ENCODE data around the gene SORCS2.

Gene SORCS2

GRCh38 chr4:7710126-7710525 lies 517.8 kb downstream of the SORCS2 start:
- H3K27ac ChIP-seq: no peak overlapping the region
- POLR2A ChIA-PET (ENCODE audit: low non-redundant PET): no interaction called here
- no peak for TF ChIP-seq CTCF (conservative IDR thresholded peaks at IDR 0.05; ENCODE audit: low read depth)
- no peak for DNase-seq (ENCODE audit: low spot score)
- CTCF ChIA-PET: no interaction called here

DNA sequence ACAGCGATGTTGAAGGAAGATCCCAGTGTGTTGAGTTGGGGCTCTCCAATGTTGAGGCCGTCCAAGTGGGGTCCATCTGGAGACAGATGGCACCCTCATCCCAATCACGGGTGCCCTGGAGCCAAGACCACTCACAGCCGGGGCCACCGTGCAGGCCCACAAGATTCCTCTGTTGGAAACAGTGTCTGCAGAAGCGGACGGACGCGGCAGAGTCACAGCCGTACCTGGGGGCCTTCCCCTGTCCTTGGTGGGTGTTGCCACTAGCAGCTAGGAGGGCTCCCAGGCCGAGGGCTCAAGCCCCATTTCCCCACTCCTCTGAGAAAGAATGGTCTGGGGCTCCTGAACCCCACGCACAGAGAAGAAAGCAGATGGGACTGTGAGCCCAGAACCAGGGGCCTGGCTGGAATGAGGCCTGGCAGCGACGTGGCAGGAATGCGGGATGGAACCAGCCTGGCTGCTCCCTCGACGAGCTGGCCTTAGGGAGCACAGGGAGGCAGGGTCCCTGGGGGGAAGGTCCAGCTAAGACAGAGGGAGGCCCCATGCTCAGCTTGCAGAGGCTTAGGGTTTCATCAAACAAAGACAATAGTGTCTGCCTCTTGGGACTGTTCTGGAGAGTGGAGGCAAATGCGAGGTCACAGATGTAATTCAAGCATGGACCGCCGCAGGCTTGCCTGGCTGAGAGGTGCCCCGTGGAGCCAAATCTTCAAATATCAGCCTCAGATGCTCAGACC lies 518.4 kb downstream of the SORCS2 start:
- TF ChIP-seq CTCF (conservative IDR thresholded peaks at IDR 0.05; ENCODE audit: low read depth): no peak
- ChIA-PET CTCF (no interaction called here), POLR2A (ENCODE audit: low non-redundant PET) (no interaction called here)
- no peak overlapping the region for H3K27ac ChIP-seq
- no peak for DNase-seq (ENCODE audit: low spot score)

GRCh38 chr4:7711307-7711963 lies 519.1 kb downstream of the SORCS2 start:
- ChIA-PET POLR2A (ENCODE audit: low non-redundant PET) (no interaction called here), CTCF (interaction anchor here (0.5 kb wide), 1 partner anchor 59 kb away, joined by 4 read pairs; no protein-coding TSS in a partner anchor)
- H3K27ac ChIP-seq: no peak overlapping the region
- DNase-seq (ENCODE audit: low spot score): no peak
- TF ChIP-seq CTCF (conservative IDR thresholded peaks at IDR 0.05; ENCODE audit: low read depth): no peak

DNA sequence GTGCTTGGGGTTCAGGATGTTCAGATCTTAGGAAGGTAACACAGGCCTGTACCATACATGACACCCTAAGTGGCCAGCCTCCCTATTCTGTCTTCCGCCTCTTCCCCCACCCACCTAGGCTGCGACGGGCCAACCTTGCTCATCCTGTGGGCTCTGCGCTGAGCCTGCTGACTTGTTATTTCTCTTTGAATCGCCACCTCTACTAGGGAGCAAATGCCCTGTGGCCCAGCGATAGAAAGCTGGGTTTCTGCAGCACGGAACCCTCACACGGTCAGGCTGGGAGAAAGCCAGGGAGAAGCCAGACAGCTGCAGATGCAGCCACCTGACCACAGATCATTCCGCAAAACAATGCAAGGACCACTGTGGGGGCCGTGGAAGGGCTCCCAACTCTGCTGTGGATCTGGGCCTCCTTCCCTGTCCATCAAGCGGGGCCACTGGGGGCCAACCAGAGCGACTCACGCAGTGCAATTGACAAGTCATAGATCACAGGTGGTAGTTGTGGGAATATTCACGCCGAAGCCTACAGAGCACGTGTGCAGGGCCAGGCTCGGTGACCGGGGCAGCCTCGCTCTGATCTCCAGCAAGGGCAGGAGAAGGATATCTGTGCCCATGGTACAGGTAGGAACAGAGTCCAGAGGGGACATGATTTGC lies 519.8 kb downstream of the SORCS2 start:
- CTCF ChIA-PET: no interaction called here
- no peak for DNase-seq (ENCODE audit: low spot score)
- POLR2A ChIA-PET (ENCODE audit: low non-redundant PET): no interaction called here
- no peak for TF ChIP-seq CTCF (conservative IDR thresholded peaks at IDR 0.05; ENCODE audit: low read depth)
- H3K27ac ChIP-seq: no peak overlapping the region

GRCh38 chr4:7713757-7714156 lies 521.4 kb downstream of the SORCS2 start:
- TF ChIP-seq CTCF (conservative IDR thresholded peaks at IDR 0.05; ENCODE audit: low read depth): no peak
- CTCF ChIA-PET: interaction anchor here (0.5 to 0.7 kb wide), 2 partner anchors 546 to 878 kb away, joined by 3 to 5 read pairs; no protein-coding TSS in a partner anchor
- POLR2A ChIA-PET (ENCODE audit: low non-redundant PET): no interaction called here
- H3K27ac ChIP-seq: no peak overlapping the region
- no peak for DNase-seq (ENCODE audit: low spot score)

DNA sequence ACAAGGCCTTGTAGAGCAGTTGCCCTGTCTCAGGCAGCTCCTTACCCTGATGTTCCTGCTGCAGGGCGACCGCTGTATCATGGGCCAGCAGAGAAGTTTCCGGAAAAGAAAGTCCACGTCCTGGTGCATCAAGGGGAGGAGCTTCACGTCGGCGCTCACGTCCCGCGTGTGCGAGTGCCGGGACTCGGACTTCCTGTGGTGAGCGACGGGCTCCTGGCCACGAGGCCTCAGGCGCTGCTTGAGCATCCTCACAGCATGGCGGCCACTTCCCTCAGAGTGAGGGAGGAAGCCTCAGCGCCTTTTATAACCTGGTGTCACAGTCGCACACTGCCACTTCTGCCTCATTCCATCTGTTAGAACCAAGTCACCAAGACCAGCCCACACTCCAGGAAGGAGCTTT lies 521.8 kb downstream of the SORCS2 start:
- POLR2A ChIA-PET (ENCODE audit: low non-redundant PET): no interaction called here
- TF ChIP-seq CTCF (conservative IDR thresholded peaks at IDR 0.05; ENCODE audit: low read depth): no peak
- H3K27ac ChIP-seq: no peak overlapping the region
- no peak for DNase-seq (ENCODE audit: low spot score)
- CTCF ChIA-PET: interaction anchor here (0.5 to 0.7 kb wide), 2 partner anchors 547 to 878 kb away, joined by 3 to 5 read pairs; no protein-coding TSS in a partner anchor

Data from RWPE1 (cell line).